HepG2 (cell line): ENCODE data around the gene SULT6B1. TPM values are rescaled to one million over a fixed set of nuclear protein-coding genes. Genes with fewer than 3 reads are reported as not detected.

Experiments used
- ATAC-seq: fragments of 200-7000 bp; cut with Tn5 transposase; 3 replicates; pipeline ENCODE4 v1.9.1; 2020; ENCODE audit warnings: mild to moderate bottlenecking, moderate library complexity
- BruUV-seq: library from RNA; stranded (reverse); fragments of 400-500 nt; replicated peaks from 2 replicates; lab custom pipeline; 2021; lab: Mats Ljungman, UMichigan
- CTCF ChIA-PET: fragments of 300-600 bp; formaldehyde crosslinking; extraction: SDS; loops from one replicate; lab custom pipeline; 2021; ENCODE audit warnings: low total read pairs, inconsistent platforms, low intra/inter-chr PET ratio; lab: Yijun Ruan, JAX
- POLR2A ChIA-PET: fragments of 350-600 bp; sonication (Branson Sonifier 250); formaldehyde crosslinking; loops from one replicate; lab custom pipeline; 2020; ENCODE audit warnings: antibody characterized with exemption, inconsistent platforms; lab: Yijun Ruan, JAX
- DNase-seq: peaks from one replicate; pipeline ENCODE4 v3.0.0-alpha.2; 2015; ENCODE audit warnings: low spot score
- FAIRE-seq: peaks from 3 replicates; lab custom pipeline; 2011; peaks lifted over from hg19 to GRCh38; lab: Jason Lieb, UNC
- H2AFZ ChIP-seq: one replicate; pipeline ENCODE4 v1.6.1; 2011; ENCODE audit warnings: low read length, inconsistent platforms
- H3K27ac ChIP-seq: fragments of 300-600 bp; 3 replicates; pipeline ENCODE4 v1.8.0; 2011; ENCODE audit warnings: mixed run types, mild to moderate bottlenecking, mixed read lengths, low read length, inconsistent platforms; ENCODE audit not compliant: insufficient read depth; ENCODE audit errors: extremely low read length
- H3K27me3 ChIP-seq, 2 experiments: fragments of 200-600 bp in 1 of 2; 2 replicates in 1 of 2; 3 replicates in 1 of 2; pipeline versions ENCODE4 v1.6.0 to v1.8.0; 2011; ENCODE audit warnings: low read length in 2 of 2, mild to moderate bottlenecking in 2 of 2, moderate library complexity in 2 of 2, inconsistent platforms in 1 of 2; ENCODE audit not compliant: insufficient read depth in 2 of 2, control insufficient read depth in 1 of 2
- H3K36me3 ChIP-seq, 2 experiments: fragments of 200-600 bp in 1 of 2; replicated peaks in 1 of 2; 2 replicates in 1 of 2; 3 replicates in 1 of 2; pipeline versions ENCODE4 v1.5.1 to v1.8.0; 2011; ENCODE audit warnings: low read length in 2 of 2, inconsistent platforms in 1 of 2; ENCODE audit not compliant: insufficient read depth in 2 of 2, control insufficient read depth in 1 of 2
- H3K4me1 ChIP-seq: 2 replicates; pipeline ENCODE4 v1.5.1; 2012; ENCODE audit warnings: low read length, inconsistent platforms; ENCODE audit not compliant: insufficient read depth
- H3K4me2 ChIP-seq: 2 replicates; pipeline ENCODE4 v1.6.0; 2011; ENCODE audit warnings: low read depth, low read length, inconsistent platforms
- H3K4me3 ChIP-seq, 3 experiments: fragments of 200-600 bp in 1 of 3; sonication (generic), shearing (Covaris generic) in 1 of 3; replicated peaks in 1 of 3; 2 replicates each; pipeline ENCODE4 v1.5.1; 2011 to 2016; ENCODE audit warnings: low read length in 3 of 3, inconsistent platforms in 2 of 3, low read depth in 2 of 3, mild to moderate bottlenecking in 2 of 3, control low read depth in 1 of 3, mixed read lengths in 1 of 3; ENCODE audit not compliant: insufficient read depth in 1 of 3
- H3K79me2 ChIP-seq: one replicate; pipeline ENCODE4 v1.6.1; 2011; ENCODE audit warnings: low read length, inconsistent platforms; ENCODE audit not compliant: insufficient read depth
- H3K9ac ChIP-seq: 2 replicates; pipeline ENCODE4 v1.6.0; 2011; ENCODE audit warnings: mild to moderate bottlenecking, low read depth, low read length, inconsistent platforms; ENCODE audit not compliant: insufficient read depth
- H3K9me3 ChIP-seq: 2 replicates; pipeline ENCODE4 v1.5.1; 2012; ENCODE audit warnings: mild to moderate bottlenecking, low read length
- H4K20me1 ChIP-seq: 2 replicates; pipeline ENCODE4 v1.6.0; 2011; ENCODE audit warnings: inconsistent platforms, mild to moderate bottlenecking, low read length, moderate library complexity; ENCODE audit not compliant: insufficient read depth
- HNRNPH1 ChIP-seq: fragments of 200-400 bp; formaldehyde crosslinking; optimal IDR thresholded peaks from 2 replicates; pipeline ENCODE3; 2017; ENCODE audit warnings: mild to moderate bottlenecking, low read depth, low read length
- RORA ChIP-seq: sonication (generic); formaldehyde crosslinking; IDR thresholded peaks from 2 replicates; pipeline ENCODE4 v1.5.0; 2020; ENCODE audit warnings: mild to moderate bottlenecking, missing genetic modification reagents, moderate library complexity
- SRSF4 ChIP-seq: fragments of 200-400 bp; formaldehyde crosslinking; IDR thresholded peaks from one replicate; pipeline ENCODE4 v1.6.1; 2018; ENCODE audit warnings: mild to moderate bottlenecking, low read depth, low read length, moderate library complexity; ENCODE audit not compliant: poor library complexity, severe bottlenecking
- ZNF207 ChIP-seq: fragments of 450-650 bp; IDR thresholded peaks from 2 replicates; pipeline ENCODE4 v1.6.1; 2016; ENCODE audit warnings: antibody characterized with exemption, borderline replicate concordance
- ZNF503 ChIP-seq: sonication (generic); formaldehyde crosslinking; IDR thresholded peaks from 2 replicates; pipeline ENCODE4 v1.4.0; 2020; ENCODE audit warnings: missing genetic modification reagents
- ZNF512B ChIP-seq: sonication (generic); formaldehyde crosslinking; IDR thresholded peaks from 2 replicates; pipeline ENCODE4 v1.5.1; 2020; ENCODE audit warnings: missing genetic modification reagents, mild to moderate bottlenecking, borderline replicate concordance
- ZSCAN12 ChIP-seq: sonication (generic); formaldehyde crosslinking; IDR thresholded peaks from 2 replicates; pipeline ENCODE4 v1.9.0; 2021; ENCODE audit warnings: mild to moderate bottlenecking, missing genetic modification reagents
- ZSCAN9 ChIP-seq: IDR thresholded peaks from 2 replicates; pipeline ENCODE4 v1.6.1; 2016; ENCODE audit warnings: borderline replicate concordance
- WGBS: methylation state at CpG from one replicate; pipeline ENCODE4 v1.1.6; 2017; ENCODE audit warnings: low lambda C conversion rate; 5-methylcytosine and 5-hydroxymethylcytosine counted together
- in situ Hi-C: cut with HindIII; loops from 2 replicates; pipeline ENCODE4 v1.10.0; 2017; ENCODE audit warnings: low pct_unique_long_range_greater_than_20kb; ENCODE audit not compliant: extremely low pct_ligation_motif_present
- intact Hi-C: fragments of 100-400 bp; cut with micrococcal nuclease; formaldehyde crosslinking; loops from one replicate; pipeline ENCODE4 v1.10.0; 2022; ENCODE audit not compliant: unreplicated experiment
- polyA plus RNA-seq, 8 experiments: library from polyadenylated mRNA; depleted of rRNA in 3 of 8; stranded (reverse) in 7 of 8; unstranded in 1 of 8; fragments of >200 nt; fragmentation: Illumina TruSeq in 4 of 8; extraction: Trizol in 4 of 8; gene quantifications; 2 replicates each; pipeline versions ENCODE4 v1.2.1 to v1.2.3, GENCODE V29; 2011 to 2016; ENCODE audit warnings: low read depth in 4 of 8, missing spikeins in 1 of 8, mixed read lengths in 1 of 8; ENCODE audit not compliant: insufficient read depth in 1 of 8
- total RNA-seq, 5 experiments: library from RNA; depleted of rRNA; stranded (reverse); fragments of >200 nt; fragmentation: Illumina TruSeq; extraction: Trizol; gene quantifications; 2 replicates each; pipeline ENCODE4 v1.2.3, GENCODE V29; 2016; ENCODE audit warnings: low read depth in 1 of 5

The SULT6B1 gene
- total and polyA plus RNA-seq, 2 of the 13 experiments (the other 11 are each of a cell fraction or from before 2014, with no cell fraction given): not detected

DNA sequence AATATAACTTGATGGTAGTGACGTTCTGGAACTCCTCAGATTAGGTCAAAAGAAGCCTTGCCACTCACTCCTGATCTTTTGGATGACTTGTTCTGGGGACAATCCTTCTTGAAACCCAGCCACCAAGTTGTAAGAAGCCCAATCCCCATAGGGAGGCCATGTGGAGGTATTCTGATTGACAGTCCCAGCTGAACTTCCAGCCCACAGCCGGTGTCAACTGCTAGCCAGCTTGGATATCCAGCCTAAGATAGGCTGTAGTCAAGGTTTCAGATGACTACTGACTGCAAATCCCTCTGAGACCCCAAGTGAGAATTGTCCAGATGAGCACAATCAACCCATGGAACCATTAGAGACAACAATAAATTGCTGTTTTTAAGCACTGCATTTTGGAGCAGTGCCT, 63.1 kb downstream of the SULT6B1 start:
- no TSS peak for BruUV-seq

More for the DNA sequence above, 63.1 kb downstream of the SULT6B1 start:
- DNase-seq (no peak), FAIRE-seq (no peak), ATAC-seq (no peak)
- no peak overlapping the region for H3K27ac ChIP-seq
- H3K36me3 ChIP-seq: peaks cover 10 to 60% of the 10 kb centered on the region in 2 experiments
- H3K27me3 ChIP-seq: no peaks in the 10 kb centered on the region
- ChIA-PET CTCF (no interaction called here), POLR2A (no interaction called here)
- WGBS: 97% methylated on average over 2 of the region's 2 CpGs
- H3K79me2 ChIP-seq: no peaks in the 10 kb centered on the region
- no peak overlapping the region for H3K4me3 ChIP-seq
- no peaks in the 10 kb centered on the region for H3K4me1 ChIP-seq
- no peak overlapping the region for H3K4me2 ChIP-seq
- no peaks in the 10 kb centered on the region for H4K20me1 ChIP-seq
- no peaks in the 10 kb centered on the region for H3K9me3 ChIP-seq
- H2AFZ ChIP-seq: no peak overlapping the region
- TF ChIP-seq HNRNPH1 (no peak), RORA (no peak), ZSCAN12 (CRISPR knock-in tag) (no peak), ZNF512B (no peak), ZSCAN9 (no peak), ZNF207 (no peak), SRSF4 (no peak), ZNF503 (no peak)
- intact Hi-C loops: no loop called here
- in situ Hi-C loops: no loop called here
- H3K9ac ChIP-seq: no peak overlapping the region
